Cerebellar cortex (tissue), 1 donor: Measurements from ENCODE around the gene KCNK10.

Source experiments
- DNase-seq: peaks from one replicate; pipeline ENCODE4 v3.0.0-alpha.2; 2015; ENCODE audit warnings: low spot score

The KCNK10 gene

DNA sequence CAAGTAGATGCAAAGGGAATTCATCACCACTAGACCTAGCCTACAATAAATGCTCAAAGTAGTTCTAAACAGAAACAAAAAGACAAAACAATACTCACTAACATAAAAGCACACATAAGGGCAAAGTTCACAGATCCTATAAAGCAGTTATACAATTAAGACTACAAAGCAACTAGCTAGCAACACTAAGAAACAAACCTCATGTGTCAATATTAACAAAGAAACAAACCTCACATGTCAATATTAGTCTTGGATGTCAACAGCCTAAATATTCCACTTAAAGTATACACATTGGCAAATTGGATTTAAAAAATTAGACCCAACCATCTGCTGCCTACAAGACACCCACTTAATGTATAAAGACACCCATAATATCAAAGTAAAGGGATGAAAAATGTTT lies 152.7 kb downstream of the KCNK10 start:
- no peak for DNase-seq

DNA sequence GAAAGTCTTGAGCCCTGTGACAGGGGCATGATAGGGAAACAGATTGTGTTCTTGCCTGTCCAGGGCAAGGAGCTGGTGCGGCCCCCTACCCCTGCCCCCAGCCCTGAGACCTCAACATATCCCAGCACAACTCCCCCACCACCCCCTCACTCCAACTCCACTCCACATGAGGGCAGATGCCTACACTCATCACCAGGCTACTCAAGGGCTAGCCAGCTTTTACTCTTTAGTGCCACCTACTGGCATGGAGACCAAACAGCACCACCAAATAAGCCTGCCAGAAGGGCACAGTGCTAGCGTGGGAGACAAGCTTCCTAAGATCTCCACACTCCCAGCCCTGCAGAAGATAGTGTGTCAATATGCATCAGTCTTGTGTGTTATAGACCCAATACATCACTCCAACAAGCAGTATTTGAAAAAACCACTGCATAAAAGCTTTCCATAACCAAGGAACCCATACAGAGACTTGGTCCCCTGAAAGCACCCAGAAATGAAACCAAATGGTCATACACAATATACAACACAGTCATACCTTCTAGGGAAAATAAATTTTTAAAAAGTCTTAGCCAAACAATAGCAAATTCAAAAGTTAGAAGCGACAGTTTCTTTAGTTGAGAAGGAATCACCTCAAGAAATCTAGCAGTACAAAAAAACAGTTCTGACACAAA lies 154.4 kb downstream of the KCNK10 start:
- DNase-seq = peak; percentile 16

DNA sequence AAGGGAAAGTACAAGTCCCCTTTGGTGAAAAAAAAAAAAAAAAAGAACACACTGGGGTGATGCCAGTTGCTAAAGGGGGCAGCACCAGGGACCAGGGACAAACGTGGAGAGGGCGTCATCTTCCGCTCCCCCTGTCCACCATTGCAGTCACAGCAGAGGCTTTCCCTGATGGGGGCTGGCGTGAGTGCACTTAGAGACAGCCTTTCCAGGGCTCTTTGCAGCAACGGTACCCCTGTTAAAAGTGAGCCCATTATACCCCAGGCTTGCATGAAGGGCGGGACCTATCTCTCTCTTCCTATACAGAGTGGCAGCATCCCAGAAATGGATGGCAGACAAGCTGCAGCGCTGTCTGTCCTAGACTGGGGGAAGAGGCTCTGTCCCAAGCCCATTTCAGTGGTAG lies 155.0 kb downstream of the KCNK10 start:
- DNase-seq = no peak

DNA sequence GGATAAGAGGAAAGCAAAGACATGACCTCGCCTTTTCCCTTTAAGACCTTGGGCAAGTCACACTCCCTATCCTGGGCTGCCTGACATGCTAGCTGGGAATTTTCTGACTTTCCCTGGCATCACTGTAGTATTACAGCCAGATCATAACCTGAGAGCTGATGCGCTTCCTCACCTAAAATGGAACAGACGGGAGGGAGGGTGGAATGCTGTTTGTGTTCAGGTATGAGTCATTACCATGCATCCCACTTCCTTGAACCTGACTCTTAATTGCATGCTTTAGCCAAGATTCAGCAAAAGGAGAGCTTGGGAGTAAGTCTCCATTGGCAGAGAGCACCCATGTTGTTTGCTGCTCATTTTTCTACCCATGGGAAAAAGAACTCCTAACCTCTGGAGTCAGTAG lies 156.5 kb downstream of the KCNK10 start:
- DNase-seq = no peak

DNA sequence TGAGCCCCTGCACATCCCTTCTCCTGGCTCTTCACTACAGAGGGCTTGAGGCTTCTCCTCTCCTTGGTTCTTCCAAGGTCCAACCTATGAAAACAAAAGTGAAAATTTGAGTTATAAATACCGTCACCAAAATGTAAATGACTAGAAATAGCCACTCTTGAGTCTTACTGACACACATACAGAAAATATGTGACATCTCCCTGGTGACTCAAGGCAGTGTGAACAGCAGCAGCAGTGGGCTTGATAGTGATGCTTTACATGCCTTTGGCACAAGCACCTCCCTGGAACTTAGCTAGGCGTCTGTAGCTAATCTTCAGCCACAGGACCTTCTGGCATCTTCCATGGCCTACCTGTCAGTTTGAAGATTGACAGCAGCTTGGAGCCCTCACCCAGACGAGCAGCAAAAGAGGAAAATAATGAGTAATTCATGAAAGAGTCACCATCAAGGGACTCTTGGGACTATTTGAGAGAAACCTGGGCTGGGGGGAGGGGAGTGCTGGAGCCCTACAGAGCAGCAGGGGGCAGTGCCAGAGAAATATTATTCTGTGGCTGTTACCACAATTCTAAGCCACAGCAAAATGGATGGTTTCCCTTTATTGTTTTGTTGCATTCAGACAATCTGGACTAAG lies 158.0 kb downstream of the KCNK10 start:
- DNase-seq = no peak

DNA sequence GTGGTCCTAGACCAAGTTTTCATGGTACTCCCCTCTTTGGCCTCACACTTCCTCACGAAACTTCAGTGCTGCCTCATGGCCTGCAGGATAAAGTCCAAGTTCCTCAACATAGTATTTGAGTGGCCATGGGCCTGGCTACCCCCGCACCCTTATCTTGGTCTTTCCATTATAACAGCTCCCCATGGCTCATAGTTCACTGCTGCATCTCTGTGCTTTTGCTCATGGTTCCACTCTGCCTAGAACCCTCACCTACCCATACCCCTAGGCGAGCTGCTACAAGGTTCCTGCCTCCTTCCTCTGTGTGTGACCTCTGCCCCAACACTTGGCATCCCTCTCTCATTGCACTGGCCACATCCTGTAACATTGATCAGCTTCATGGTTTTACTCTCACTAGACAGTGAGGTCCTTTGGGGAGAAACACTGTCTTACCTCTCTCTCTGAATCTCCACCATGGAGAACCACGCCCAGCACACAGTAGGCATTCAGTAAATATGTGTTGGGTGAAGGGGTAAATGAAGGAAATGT lies 159.3 kb downstream of the KCNK10 start:
- no peak for DNase-seq

DNA sequence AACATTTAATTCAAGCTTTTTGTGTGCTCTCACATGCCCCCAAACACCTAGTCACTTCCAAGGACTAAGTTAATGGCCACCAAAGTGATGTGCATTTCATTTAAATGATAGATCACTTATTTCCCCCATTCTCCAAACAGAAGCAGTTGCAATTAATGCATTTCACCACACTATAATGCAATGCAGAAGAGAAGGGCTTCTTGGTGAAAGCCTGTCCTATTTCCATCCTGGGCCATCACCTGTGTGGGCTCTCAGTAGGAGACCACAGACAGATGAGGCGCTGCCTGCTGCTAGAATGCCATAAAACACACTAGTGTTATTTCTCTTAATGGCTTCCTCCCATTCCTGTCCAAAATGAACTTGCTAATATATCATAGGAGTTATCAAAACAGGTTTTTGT lies 166.9 kb downstream of the KCNK10 start:
- no peak for DNase-seq

DNA sequence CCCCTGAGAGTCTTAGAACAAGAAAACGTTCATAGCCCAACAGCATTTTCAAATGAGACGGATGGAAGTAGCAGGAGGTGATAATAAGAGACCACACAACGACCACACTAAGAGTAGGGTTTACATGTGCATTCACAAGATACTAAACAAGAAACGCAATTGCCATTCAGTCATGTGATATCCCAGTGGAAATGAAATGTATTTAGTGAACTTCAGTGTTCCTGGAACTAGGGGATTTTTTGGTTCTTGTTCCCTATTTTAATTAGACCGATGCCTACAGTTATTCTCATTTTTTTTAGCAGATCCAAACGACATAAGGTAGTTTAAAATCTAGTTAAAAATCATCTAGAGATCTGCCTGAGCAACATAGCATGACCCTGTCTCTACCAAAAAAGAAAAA lies 168.1 kb downstream of the KCNK10 start:
- no peak for DNase-seq

DNA sequence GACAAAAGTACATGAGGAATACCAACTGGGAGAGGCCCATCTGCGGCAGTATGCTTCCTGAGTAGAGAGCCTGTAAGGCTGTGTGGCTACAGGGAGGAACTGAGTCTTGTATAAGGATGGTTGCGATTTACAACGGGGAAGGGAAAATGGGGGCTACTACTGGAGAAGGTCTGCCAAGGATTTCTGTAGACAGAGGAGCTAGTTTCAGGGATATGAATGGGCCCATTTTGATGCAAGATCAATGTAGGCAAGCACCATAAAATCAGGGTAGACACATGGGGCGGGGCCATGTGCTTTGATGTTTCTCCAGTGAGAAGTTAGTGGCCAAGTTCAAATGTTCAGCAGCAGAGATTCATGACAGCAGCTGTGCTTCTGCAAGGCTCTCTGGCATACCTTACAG lies 168.7 kb downstream of the KCNK10 start:
- no peak for DNase-seq

DNA sequence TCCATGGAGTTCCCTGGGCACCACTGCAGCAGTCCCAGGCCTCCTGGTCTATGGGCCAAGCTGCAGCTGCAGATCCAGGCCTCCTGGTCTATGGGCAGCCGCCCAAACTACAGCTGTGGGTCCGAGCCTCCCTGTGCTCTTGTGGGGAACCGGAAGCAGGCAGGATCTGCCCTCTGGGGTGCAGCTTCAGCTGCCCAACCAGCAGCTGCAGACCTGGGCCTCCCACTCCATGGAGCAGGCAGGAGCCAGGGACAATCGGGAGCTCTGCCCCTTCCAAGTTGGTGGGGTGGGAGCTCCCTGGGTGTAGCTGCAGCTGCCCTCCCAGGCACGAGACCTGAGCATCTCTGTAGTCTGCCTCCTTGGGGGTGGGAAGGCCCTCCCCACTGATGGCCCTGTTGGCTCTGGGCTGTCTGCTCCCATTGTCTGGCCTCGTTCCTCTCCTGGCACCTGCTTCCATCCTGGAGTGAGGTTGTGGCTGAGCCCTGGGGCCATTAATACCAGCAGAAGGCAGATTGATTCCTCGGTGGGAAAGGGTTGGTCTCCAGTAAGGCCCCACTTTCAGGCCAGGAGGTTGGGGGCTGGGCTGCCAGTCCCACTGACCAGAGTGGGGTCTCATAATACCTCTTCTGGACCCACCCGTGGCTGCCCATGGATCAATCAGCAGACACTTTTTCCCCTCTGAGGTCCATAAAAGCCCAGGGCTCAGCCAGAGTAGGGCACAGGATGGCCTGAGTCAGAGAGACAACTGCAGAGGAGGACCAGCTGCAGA lies 176.0 kb downstream of the KCNK10 start:
- no peak for DNase-seq

DNA sequence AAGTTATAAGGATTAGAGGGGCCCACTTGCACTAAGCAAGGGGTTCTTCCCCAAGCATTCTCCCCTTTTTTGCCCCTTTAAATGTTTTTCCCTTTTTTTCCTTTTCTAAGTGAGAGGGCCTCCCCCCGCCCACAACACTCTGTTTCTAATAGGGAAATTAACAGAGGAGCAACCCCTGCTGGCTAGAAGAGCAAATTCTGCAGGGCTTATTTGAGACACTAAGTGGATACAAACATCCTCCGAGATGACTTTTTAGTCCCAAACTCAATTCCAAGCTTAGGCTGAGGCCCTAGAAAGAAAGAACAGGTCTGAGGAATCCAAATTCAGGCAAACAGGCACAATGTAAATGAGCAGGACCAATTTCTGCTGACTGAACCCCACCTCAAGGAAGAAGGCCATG lies 179.3 kb downstream of the KCNK10 start:
- no peak for DNase-seq

DNA sequence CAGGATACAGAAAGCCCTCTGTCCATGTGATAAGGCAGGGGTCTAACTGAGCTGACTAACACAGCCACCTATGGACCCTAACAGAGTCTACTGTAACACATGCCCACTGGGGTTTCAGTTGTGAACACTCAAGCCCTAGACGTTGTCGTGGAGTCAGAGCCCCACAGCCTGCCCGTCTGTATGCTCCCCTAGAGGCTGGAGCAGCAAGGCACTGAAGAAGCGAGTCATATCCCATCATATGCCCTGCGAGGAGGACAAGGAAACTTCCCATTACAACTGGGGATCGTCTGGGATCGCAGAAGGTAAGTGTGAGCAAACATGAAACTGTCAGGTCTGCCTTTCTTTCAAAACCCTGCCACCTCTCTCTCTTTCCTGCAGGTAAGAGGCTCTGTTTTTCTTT lies 180.1 kb downstream of the KCNK10 start:
- no peak for DNase-seq

DNA sequence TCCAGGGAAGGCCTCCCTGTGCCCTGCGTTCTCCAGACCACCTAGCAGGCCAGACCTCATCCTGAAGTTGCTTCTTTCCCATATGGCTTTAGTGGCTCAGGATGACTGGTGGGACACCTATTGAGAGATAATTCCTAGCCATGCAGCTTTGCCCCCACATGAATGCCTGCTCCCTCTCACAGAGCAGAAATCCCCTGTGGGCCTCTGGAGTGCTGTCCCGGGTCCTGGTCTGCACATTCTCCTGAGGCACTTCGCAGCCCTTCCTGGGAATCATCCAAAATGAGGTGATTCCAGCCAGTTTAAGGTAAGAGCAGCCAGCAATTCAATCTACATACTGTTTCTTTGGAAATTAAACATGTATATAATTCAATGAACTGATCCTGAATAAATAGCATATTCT lies 182.2 kb downstream of the KCNK10 start:
- DNase-seq = no peak

DNA sequence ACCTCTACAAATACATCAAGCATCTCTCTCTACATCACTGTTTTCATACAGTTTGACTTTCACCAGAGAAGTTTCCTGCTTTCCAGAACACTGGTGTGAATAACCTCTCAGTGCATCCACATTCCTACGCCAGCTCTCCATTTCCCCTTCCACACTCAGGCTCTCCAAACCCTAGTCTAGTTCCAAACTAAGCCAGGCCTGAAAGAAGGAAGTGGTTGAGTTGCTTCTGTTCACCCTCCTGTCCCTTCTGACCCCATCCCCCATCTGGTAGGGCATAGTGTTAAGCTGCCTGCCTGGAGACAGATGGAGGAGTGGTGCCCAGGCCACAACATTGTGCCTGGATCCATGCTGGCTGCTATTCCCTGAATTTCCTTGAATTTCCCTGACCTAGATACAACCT lies 185.7 kb downstream of the KCNK10 start:
- DNase-seq = no peak
